Stimulated activated CD8-positive, alpha-beta memory T cell treated with anti-CD3 and anti-CD28 coated beads, Interleukin-15, amount 100 ng/mL, for 24 hours (primary cell): Measurements from ENCODE around the gene SHROOM3.

Experiments used
- DNase-seq: peaks from one replicate; pipeline ENCODE4 v3.0.0-alpha.2; 2020; ENCODE audit warnings: low read depth

The SHROOM3 gene

GRCh38 chr4:76781698-76782595 is 346.9 kb downstream of the SHROOM3 start:
- DNase-seq: no peak

- DNase-seq: no peak
Observed at GRCh38 chr4:76782837-76783236, 347.8 kb downstream of the SHROOM3 start.

GRCh38 chr4:76783836-76784235 is 348.8 kb downstream of the SHROOM3 start:
- no peak for DNase-seq

GRCh38 chr4:76784237-76784636 is 349.2 kb downstream of the SHROOM3 start:
- DNase-seq: no peak

GRCh38 chr4:76787898-76788297 is 352.9 kb downstream of the SHROOM3 start:
- DNase-seq: no peak

GRCh38 chr4:76790377-76790776 is 355.3 kb downstream of the SHROOM3 start:
- no peak for DNase-seq

- DNase-seq: no peak
Observed at GRCh38 chr4:76791479-76791878, 356.4 kb downstream of the SHROOM3 start.

GRCh38 chr4:76792418-76792817 is 357.4 kb downstream of the SHROOM3 start:
- no peak for DNase-seq

GRCh38 chr4:76795243-76795642 is 360.2 kb downstream of the SHROOM3 start:
- DNase-seq: no peak

- no peak for DNase-seq
Observed at GRCh38 chr4:76799140-76799539, 364.1 kb downstream of the SHROOM3 start.

GRCh38 chr4:76799718-76800117 is 364.7 kb downstream of the SHROOM3 start:
- no peak for DNase-seq

- DNase-seq: no peak
Observed at GRCh38 chr4:76800902-76801301, 365.9 kb downstream of the SHROOM3 start.

- DNase-seq: no peak
Observed at GRCh38 chr4:76801621-76802235, 366.7 kb downstream of the SHROOM3 start.

- no peak for DNase-seq
Observed at GRCh38 chr4:76802236-76803021, 367.4 kb downstream of the SHROOM3 start.

GRCh38 chr4:76803522-76803921 is 368.5 kb downstream of the SHROOM3 start:
- DNase-seq: no peak

GRCh38 chr4:76804096-76804495 is 369.1 kb downstream of the SHROOM3 start:
- DNase-seq: no peak

- no peak for DNase-seq
Observed at GRCh38 chr4:76806346-76806745, 371.3 kb downstream of the SHROOM3 start.

- no peak for DNase-seq
Observed at GRCh38 chr4:76806757-76807156, 371.7 kb downstream of the SHROOM3 start.

GRCh38 chr4:76809594-76810305 is 374.7 kb downstream of the SHROOM3 start:
- no peak for DNase-seq

GRCh38 chr4:76811604-76812412 is 376.8 kb downstream of the SHROOM3 start:
- no peak for DNase-seq

GRCh38 chr4:76813070-76813469 is 378.0 kb downstream of the SHROOM3 start:
- no peak for DNase-seq
